HG03139 (cell line): ENCODE results near the gene ZNF324.
"Not testable (repeated sequence)": the region's sequence is repeated elsewhere in the genome, so short reads cannot be mapped to it uniquely, and the experiment has no call there.

Experiments used
- ATAC-seq: cut with Tn5 transposase; IDR thresholded peaks from one replicate; pipeline ENCODE4 v1.9.1; 2021; ENCODE audit not compliant: unreplicated experiment

The ZNF324 gene

GRCh38 chr19:58470837-58471543 is 4.1 kb downstream of the ZNF324 start:
- ATAC-seq, result not testable (repeated sequence)

GRCh38 chr19:58471736-58472135 is 4.9 kb downstream of the ZNF324 start:
- ATAC-seq, result no peak

GRCh38 chr19:58473775-58474174 is 6.9 kb downstream of the ZNF324 start:
- no peak for ATAC-seq

GRCh38 chr19:58474291-58474996 is 7.6 kb downstream of the ZNF324 start:
- no peak for ATAC-seq

GRCh38 chr19:58474997-58475713 is 8.3 kb downstream of the ZNF324 start:
- ATAC-seq, result no peak

- ATAC-seq, result peak; percentile 76
These were observed 9.0 kb downstream of the ZNF324 start, which contains the start of gene ZNF446 for GRCh38 chr19:58475714-58476497. TSS of gene ZNF446 (plus strand) at chr19:58476352. CDS start at chr19:58477219, 867 bp downstream.

GRCh38 chr19:58476498-58477015 is 9.7 kb downstream of the ZNF324 start:
- no peak for ATAC-seq

- ATAC-seq, result no peak
These were observed 10.2 kb downstream of the ZNF324 start for GRCh38 chr19:58477130-58477529.

GRCh38 chr19:58477871-58478270 is 11.0 kb downstream of the ZNF324 start:
- no peak for ATAC-seq

GRCh38 chr19:58479303-58479702 is 12.4 kb downstream of the ZNF324 start:
- no peak for ATAC-seq

- no peak for ATAC-seq
These were observed 13.0 kb downstream of the ZNF324 start for GRCh38 chr19:58479736-58480480.

- ATAC-seq, result no peak
These were observed 13.6 kb downstream of the ZNF324 start for GRCh38 chr19:58480481-58480830.

GRCh38 chr19:58480831-58481230 is 14.0 kb downstream of the ZNF324 start:
- no peak for ATAC-seq

- ATAC-seq, result no peak
These were observed 15.5 kb downstream of the ZNF324 start for GRCh38 chr19:58482372-58482771.

- ATAC-seq, result no peak
These were observed 16.9 kb downstream of the ZNF324 start for GRCh38 chr19:58483776-58484175.

- not testable (repeated sequence) for ATAC-seq
These were observed 17.5 kb downstream of the ZNF324 start for GRCh38 chr19:58484349-58484748.

GRCh38 chr19:58491393-58491792 is 24.5 kb downstream of the ZNF324 start:
- no peak for ATAC-seq

- ATAC-seq, result no peak
These were observed 25.4 kb downstream of the ZNF324 start for GRCh38 chr19:58492265-58492664.

- no peak for ATAC-seq
These were observed 30.8 kb downstream of the ZNF324 start for GRCh38 chr19:58497634-58498170.
